Umbilical cord (tissue), 2 donors: ENCODE data around the gene BICD1. TPM values are rescaled to one million over a fixed set of nuclear protein-coding genes. Genes with fewer than 3 reads are reported as not detected.
"Not testable (repeated sequence)": the region's sequence is repeated elsewhere in the genome, so short reads cannot be mapped to it uniquely, and the experiment has no call there.

ENCODE experiments used
- DNase-seq: peaks from one replicate; pipeline ENCODE4 v3.0.0-alpha.2; 2015; ENCODE audit warnings: low spot score
- total RNA-seq: library from RNA; depleted of rRNA; stranded (reverse); fragments of >200 nt; gene quantifications from one replicate; pipeline ENCODE4 v1.2.3, GENCODE V29; 2014; ENCODE audit warnings: low replicate concordance; ENCODE audit not compliant: insufficient read depth

The BICD1 gene
- total RNA-seq, 1 donor from 2014 or later: 34.7 TPM

GRCh38 chr12:32191445-32191844 lies 84.8 kb downstream of the BICD1 start:
- DNase-seq: no peak

- DNase-seq: no peak
Observed at GRCh38 chr12:32196250-32197198, 89.9 kb downstream of the BICD1 start.

GRCh38 chr12:32197421-32197820 lies 90.8 kb downstream of the BICD1 start:
- DNase-seq: no peak

GRCh38 chr12:32198555-32198954 lies 91.9 kb downstream of the BICD1 start:
- no peak for DNase-seq

GRCh38 chr12:32201096-32201495 lies 94.4 kb downstream of the BICD1 start:
- no peak for DNase-seq

- DNase-seq: no peak
Observed at GRCh38 chr12:32201976-32202375, 95.3 kb downstream of the BICD1 start.

GRCh38 chr12:32205731-32206130 lies 99.1 kb downstream of the BICD1 start:
- no peak for DNase-seq

- no peak for DNase-seq
Observed at GRCh38 chr12:32208355-32208754, 101.7 kb downstream of the BICD1 start.

- DNase-seq: no peak
Observed at GRCh38 chr12:32211066-32211899, 104.6 kb downstream of the BICD1 start.

- no peak for DNase-seq
Observed at GRCh38 chr12:32211900-32212156, 105.2 kb downstream of the BICD1 start.

- no peak for DNase-seq
Observed at GRCh38 chr12:32214723-32215122, 108.1 kb downstream of the BICD1 start.

GRCh38 chr12:32217354-32218310 lies 111.0 kb downstream of the BICD1 start:
- peak; percentile 25 for DNase-seq

- DNase-seq: no peak
Observed at GRCh38 chr12:32223941-32224340, 117.3 kb downstream of the BICD1 start.

- no peak for DNase-seq
Observed at GRCh38 chr12:32226768-32227167, 120.1 kb downstream of the BICD1 start.

- no peak for DNase-seq
Observed at GRCh38 chr12:32229971-32230612, 123.4 kb downstream of the BICD1 start.

- no peak for DNase-seq
Observed at GRCh38 chr12:32230613-32230993, 124.0 kb downstream of the BICD1 start.

- not testable (repeated sequence) for DNase-seq
Observed at GRCh38 chr12:32231361-32231760, 124.7 kb downstream of the BICD1 start.

GRCh38 chr12:32233568-32233967 lies 126.9 kb downstream of the BICD1 start:
- DNase-seq: no peak

GRCh38 chr12:32235251-32235650 lies 128.6 kb downstream of the BICD1 start:
- no peak for DNase-seq

- no peak for DNase-seq
Observed at GRCh38 chr12:32240162-32240561, 133.5 kb downstream of the BICD1 start.

GRCh38 chr12:32240831-32241230 lies 134.2 kb downstream of the BICD1 start:
- DNase-seq: no peak
